ENCODE measurements around the gene CCDC89. TPM values are rescaled to one million over a fixed set of nuclear protein-coding genes. Genes with fewer than 3 reads are reported as not detected.

The CCDC89 gene
- total and polyA plus RNA-seq, 2 of the 4 experiments (the other 2 are of a cell fraction): 4.0 to 7.9 TPM

DNA sequence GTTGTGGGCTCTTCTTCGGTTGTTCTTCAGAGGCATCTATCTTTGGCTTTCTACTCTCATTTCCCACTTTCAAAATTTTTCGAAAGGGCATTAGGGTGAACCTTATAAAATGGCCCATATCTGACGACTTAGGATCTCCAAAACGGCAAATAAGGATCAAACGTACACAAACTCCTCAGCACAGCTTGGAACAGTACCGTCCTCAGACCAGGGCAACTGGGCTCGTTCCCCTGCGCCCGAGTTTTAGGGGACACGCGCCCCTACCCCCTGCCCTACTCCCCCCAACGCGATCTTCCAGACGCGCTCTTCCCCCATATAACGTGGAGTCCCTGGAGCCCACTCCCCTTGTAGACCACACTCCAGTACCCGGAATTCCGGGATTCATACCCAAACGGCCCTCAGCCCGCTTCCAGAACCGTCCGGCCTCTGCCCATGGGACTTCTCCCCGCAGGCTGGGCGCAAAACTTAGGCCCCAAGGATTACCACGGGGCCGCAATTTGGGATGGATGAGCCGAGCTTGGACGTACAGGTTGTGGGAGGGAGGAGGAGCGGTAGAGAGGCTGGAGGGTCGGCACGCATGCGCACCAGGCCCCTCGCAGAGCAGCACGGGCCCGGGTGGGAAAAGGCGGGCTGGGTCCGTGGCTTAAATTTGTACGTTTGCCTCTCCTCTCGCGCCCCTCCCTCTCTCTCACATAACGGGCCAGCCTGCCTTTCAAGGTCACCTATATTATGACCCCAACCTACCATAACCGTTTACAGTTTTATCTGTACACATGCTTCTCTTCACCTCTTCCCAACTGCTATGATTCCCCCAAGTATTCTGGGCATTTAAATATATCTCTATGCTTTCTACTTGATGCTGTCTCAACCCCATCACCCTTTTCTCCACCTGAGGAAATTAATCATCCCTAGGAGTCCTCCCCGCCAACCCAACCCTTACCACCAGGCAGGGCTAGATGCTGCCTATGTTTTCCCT lies 3.4 kb downstream of the CCDC89 start:
- peak overlapping the region; percentile 77 for H3K23ac ChIP-seq (ENCODE audit: low read depth, low read length)
- BruUV-seq (replicated peaks): no TSS peak
- H2BK15ac ChIP-seq (ENCODE audit: low read depth, low read length): peak overlapping the region; percentile 52; the same call in 1 of the 3 replicates
- H3K4me2 ChIP-seq (ENCODE audit: low read depth, low read length): peak overlapping the region; percentile 93
- peaks cover 2% of the 10 kb centered on the region; the same call in 1 of the 2 replicates for H3K4me1 ChIP-seq (ENCODE audit: control insufficient read depth, insufficient read depth, low read length)
- no peaks in the 10 kb centered on the region for H3K27me3 ChIP-seq (ENCODE audit: control insufficient read depth, insufficient read depth, low read length)
- 35% methylated on average over 19 of the region's 43 CpGs; no CpG with 5 or more reads in 1 of the 2 experiments for WGBS, 2 experiments (ENCODE audit: extremely low coverage in 2 of 2, insufficient read length in 1 of 2)
- H4K5ac ChIP-seq (ENCODE audit: low read depth, low read length): peak overlapping the region; percentile 77
- H3K27ac ChIP-seq (ENCODE audit: insufficient read depth, low read length): peak overlapping the region; percentile 78
- peak; percentile 47 for DNase-seq
- peak overlapping the region; percentile 75 for H3K9ac ChIP-seq (ENCODE audit: low read depth, low read length)
- POLR2A ChIA-PET (ENCODE audit: unreplicated experiment): no interaction called here
- peak overlapping the region; percentile 78; the same call in 1 of the 2 replicates for H4K91ac ChIP-seq (ENCODE audit: insufficient read depth, low read depth, low read length)
- no peaks in the 10 kb centered on the region; the same call in 1 of the 2 replicates for H3K9me1 ChIP-seq (ENCODE audit: insufficient read depth, low read length)
- no peak overlapping the region for H2BK20ac ChIP-seq (ENCODE audit: low read depth, low read length)
- H4K20me1 ChIP-seq (ENCODE audit: insufficient read depth, low read length): no peaks in the 10 kb centered on the region
- H2BK120ac ChIP-seq (ENCODE audit: low read depth, low read length): peak overlapping the region; percentile 68; the same call in 1 of the 2 replicates
- H3K4me3 ChIP-seq (ENCODE audit: insufficient read depth, low read depth, low read length): peak overlapping the region; percentile 89
- H3K36me3 ChIP-seq (ENCODE audit: control insufficient read depth, insufficient read depth, low read length): no peaks in the 10 kb centered on the region
- no peaks in the 10 kb centered on the region for H3K9me3 ChIP-seq (ENCODE audit: control insufficient read depth, insufficient read depth, low read length)
- H3K79me1 ChIP-seq (ENCODE audit: low read depth in 1 of 2, low read length in 2 of 2): peaks cover 6 to 14% of the 10 kb centered on the region in 2 experiments
- H2AK9ac ChIP-seq (replicated peaks; ENCODE audit: low read depth, low read length, poor library complexity): peak overlapping the region; percentile 66
- peak overlapping the region; percentile 51 for H3K56ac ChIP-seq (ENCODE audit: extremely low read depth, insufficient read depth, low read length)
- intact Hi-C loops (cut with micrococcal nuclease): no loop called here
- ATAC-seq (ENCODE audit: low read depth): peak; percentile 24; the same call in 1 of the 2 replicates
- peak overlapping the region; percentile 68 for H2BK5ac ChIP-seq (ENCODE audit: low read depth, low read length, poor library complexity, severe bottlenecking)
- 0 out of 2 replicates have a peak overlapping the region, but pooled peaks have one; percentile 25 for H2AK5ac ChIP-seq (ENCODE audit: low read depth, low read length)
- peak overlapping the region; percentile 79 to 93 for H4K8ac ChIP-seq (ENCODE audit: low read depth in 2 of 2, low read length in 2 of 2)
- dilution Hi-C loops (cut with HindIII; ENCODE audit: low sequenced_read_pairs, unreplicated experiment): no loop called here
- peak overlapping the region; percentile 59 for H3K18ac ChIP-seq (ENCODE audit: low read depth, low read length)
- in situ Hi-C loops (cut with MboI; ENCODE audit: low sequenced_read_pairs): loop anchor here (10.0 to 25.0 kb wide), 2 partner anchors 142 to 605 kb away; no protein-coding TSS in a partner anchor
- H3K14ac ChIP-seq (replicated peaks; ENCODE audit: low read depth, low read length): peak overlapping the region; percentile 84
- CTCF ChIA-PET: interaction anchor here (1.0 to 1.4 kb wide), 2 partner anchors 144 to 173 kb away, joined by 3 to 4 read pairs; partner anchors contain the start of gene CCDC83
- peak overlapping the region; percentile 79 for H3K4ac ChIP-seq (ENCODE audit: low read depth, low read length)
- peak overlapping the region; percentile 94 for H2AFZ ChIP-seq (replicated peaks; ENCODE audit: low read length, poor library complexity)
- TF ChIP-seq SMC3 (IDR thresholded peaks at IDR 0.05; ENCODE audit: low read depth, low read length): no peak
- no peak for TF ChIP-seq USF2 (IDR thresholded peaks at IDR 0.05; ENCODE audit: low read depth, low read length)
- no peak for TF ChIP-seq ELK1 (IDR thresholded peaks at IDR 0.05; ENCODE audit: borderline replicate concordance, low read depth, low read length)
- no peak for TF ChIP-seq RCOR1 (IDR thresholded peaks at IDR 0.05; ENCODE audit: insufficient replicate concordance, low read length)
- no peak for TF ChIP-seq RFX5 (IDR thresholded peaks at IDR 0.05; ENCODE audit: low read depth, low read length)
- TF ChIP-seq POLR2A (IDR thresholded peaks at IDR 0.05; ENCODE audit: low read depth, low read length): no peak
- TF ChIP-seq MAZ (IDR thresholded peaks at IDR 0.05; ENCODE audit: borderline replicate concordance, low read depth, low read length): no peak
- no peak for TF ChIP-seq MAFK (IDR thresholded peaks at IDR 0.05; ENCODE audit: low read depth, low read length)
- no peak for TF ChIP-seq CHD1 (IDR thresholded peaks at IDR 0.05; ENCODE audit: low read depth, low read length)
- TF ChIP-seq CEBPB (IDR thresholded peaks at IDR 0.05; ENCODE audit: low read depth, low read length): no peak
- no peak for TF ChIP-seq BHLHE40 (IDR thresholded peaks at IDR 0.05; ENCODE audit: low read depth, low read length)
- no peak for TF ChIP-seq RAD21 (IDR thresholded peaks at IDR 0.05; ENCODE audit: low read length)
- no peak for TF ChIP-seq NFE2L2 (IDR thresholded peaks at IDR 0.05; ENCODE audit: low read depth, low read length)
- TF ChIP-seq MXI1 (IDR thresholded peaks at IDR 0.05; ENCODE audit: borderline replicate concordance, low read depth, low read length): no peak
- no peak for TF ChIP-seq FOS (IDR thresholded peaks at IDR 0.05; ENCODE audit: low read depth, low read length)

All from IMR-90 (cell line).